ENCODE measurements around the gene NOL6.
"Not testable (repeated sequence)": the region's sequence is repeated elsewhere in the genome, so short reads cannot be mapped to it uniquely, and the experiment has no call there.

DNA sequence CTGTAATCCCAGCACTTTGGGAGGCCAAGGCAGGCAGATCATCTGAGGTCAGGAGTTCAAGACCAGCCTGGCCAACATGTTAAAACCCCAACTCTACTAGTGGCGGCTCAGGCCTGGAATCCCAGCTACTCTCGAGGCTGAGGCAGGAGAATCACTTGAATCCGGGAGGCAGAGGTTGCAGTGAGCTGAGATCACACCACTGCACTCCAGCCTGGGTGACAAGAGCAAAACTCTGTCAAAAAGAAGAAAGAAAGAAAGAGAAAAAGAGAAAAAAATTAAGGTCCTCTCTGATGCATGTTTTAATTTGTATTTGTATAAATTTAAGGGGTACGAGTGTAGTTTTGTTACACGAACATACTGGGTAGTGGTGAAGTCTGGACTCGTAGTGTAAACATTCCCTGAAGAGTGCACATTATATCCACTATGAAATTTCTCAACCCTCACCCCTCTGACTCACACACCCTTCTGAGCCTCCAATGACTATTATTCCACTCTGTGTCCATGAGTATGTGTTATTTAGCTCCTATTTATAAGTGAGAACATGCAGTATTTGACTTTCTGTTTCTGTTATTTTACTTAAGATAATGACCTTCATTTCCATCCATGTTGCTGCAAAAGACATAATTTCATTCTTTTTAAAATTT lies 44.3 kb upstream of the NOL6 start:
- TF ChIP-seq, protein P1, sequence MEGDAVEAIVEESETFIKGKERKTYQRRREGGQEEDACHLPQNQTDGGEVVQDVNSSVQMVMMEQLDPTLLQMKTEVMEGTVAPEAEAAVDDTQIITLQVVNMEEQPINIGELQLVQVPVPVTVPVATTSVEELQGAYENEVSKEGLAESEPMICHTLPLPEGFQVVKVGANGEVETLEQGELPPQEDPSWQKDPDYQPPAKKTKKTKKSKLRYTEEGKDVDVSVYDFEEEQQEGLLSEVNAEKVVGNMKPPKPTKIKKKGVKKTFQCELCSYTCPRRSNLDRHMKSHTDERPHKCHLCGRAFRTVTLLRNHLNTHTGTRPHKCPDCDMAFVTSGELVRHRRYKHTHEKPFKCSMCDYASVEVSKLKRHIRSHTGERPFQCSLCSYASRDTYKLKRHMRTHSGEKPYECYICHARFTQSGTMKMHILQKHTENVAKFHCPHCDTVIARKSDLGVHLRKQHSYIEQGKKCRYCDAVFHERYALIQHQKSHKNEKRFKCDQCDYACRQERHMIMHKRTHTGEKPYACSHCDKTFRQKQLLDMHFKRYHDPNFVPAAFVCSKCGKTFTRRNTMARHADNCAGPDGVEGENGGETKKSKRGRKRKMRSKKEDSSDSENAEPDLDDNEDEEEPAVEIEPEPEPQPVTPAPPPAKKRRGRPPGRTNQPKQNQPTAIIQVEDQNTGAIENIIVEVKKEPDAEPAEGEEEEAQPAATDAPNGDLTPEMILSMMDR (IDR thresholded peaks at IDR 0.05) = not testable (repeated sequence)
- not testable (repeated sequence) for TF ChIP-seq MYC (IDR thresholded peaks at IDR 0.05; ENCODE audit: borderline replicate concordance, low read length); POLR2AphosphoS2 (conservative IDR thresholded peaks at IDR 0.05; ENCODE audit: low read length); POLR2A (IDR thresholded peaks at IDR 0.05; ENCODE audit: low read length); RAD21 (conservative IDR thresholded peaks at IDR 0.05 in 1 of 2, IDR thresholded peaks at IDR 0.05 in 1 of 2); SMC3 (IDR thresholded peaks at IDR 0.05); EP300 (IDR thresholded peaks at IDR 0.05)
- TF ChIP-seq, protein P2, sequence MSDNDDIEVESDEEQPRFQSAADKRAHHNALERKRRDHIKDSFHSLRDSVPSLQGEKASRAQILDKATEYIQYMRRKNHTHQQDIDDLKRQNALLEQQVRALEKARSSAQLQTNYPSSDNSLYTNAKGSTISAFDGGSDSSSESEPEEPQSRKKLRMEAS (IDR thresholded peaks at IDR 0.05) = not testable (repeated sequence)
- TF ChIP-seq, protein P3, sequence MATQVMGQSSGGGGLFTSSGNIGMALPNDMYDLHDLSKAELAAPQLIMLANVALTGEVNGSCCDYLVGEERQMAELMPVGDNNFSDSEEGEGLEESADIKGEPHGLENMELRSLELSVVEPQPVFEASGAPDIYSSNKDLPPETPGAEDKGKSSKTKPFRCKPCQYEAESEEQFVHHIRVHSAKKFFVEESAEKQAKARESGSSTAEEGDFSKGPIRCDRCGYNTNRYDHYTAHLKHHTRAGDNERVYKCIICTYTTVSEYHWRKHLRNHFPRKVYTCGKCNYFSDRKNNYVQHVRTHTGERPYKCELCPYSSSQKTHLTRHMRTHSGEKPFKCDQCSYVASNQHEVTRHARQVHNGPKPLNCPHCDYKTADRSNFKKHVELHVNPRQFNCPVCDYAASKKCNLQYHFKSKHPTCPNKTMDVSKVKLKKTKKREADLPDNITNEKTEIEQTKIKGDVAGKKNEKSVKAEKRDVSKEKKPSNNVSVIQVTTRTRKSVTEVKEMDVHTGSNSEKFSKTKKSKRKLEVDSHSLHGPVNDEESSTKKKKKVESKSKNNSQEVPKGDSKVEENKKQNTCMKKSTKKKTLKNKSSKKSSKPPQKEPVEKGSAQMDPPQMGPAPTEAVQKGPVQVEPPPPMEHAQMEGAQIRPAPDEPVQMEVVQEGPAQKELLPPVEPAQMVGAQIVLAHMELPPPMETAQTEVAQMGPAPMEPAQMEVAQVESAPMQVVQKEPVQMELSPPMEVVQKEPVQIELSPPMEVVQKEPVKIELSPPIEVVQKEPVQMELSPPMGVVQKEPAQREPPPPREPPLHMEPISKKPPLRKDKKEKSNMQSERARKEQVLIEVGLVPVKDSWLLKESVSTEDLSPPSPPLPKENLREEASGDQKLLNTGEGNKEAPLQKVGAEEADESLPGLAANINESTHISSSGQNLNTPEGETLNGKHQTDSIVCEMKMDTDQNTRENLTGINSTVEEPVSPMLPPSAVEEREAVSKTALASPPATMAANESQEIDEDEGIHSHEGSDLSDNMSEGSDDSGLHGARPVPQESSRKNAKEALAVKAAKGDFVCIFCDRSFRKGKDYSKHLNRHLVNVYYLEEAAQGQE (IDR thresholded peaks at IDR 0.05) = not testable (repeated sequence)
- 0 out of 4 replicates have a peak, but pooled peaks of 1 of the 2 experiments have one; percentile 30 for TF ChIP-seq CEBPB (IDR thresholded peaks at IDR 0.05)
- TF ChIP-seq, protein P4, sequence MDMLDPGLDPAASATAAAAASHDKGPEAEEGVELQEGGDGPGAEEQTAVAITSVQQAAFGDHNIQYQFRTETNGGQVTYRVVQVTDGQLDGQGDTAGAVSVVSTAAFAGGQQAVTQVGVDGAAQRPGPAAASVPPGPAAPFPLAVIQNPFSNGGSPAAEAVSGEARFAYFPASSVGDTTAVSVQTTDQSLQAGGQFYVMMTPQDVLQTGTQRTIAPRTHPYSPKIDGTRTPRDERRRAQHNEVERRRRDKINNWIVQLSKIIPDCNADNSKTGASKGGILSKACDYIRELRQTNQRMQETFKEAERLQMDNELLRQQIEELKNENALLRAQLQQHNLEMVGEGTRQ (IDR thresholded peaks at IDR 0.05) = not testable (repeated sequence)
